Motor neuron (in vitro differentiated cells): ENCODE data around the gene CHRM1. TPM values are rescaled to one million over a fixed set of nuclear protein-coding genes. Genes with fewer than 3 reads are reported as not detected.

Source experiments
- ATAC-seq, 8 experiments: fragments of 200-7000 bp; cut with Tn5 transposase; replicated peaks in 6 of 8; 2 replicates each; pipeline ENCODE4 v1.8.0; 2021; ENCODE audit warnings: mild to moderate bottlenecking in 8 of 8, moderate library complexity in 8 of 8
- H3K27ac ChIP-seq, 2 donors: fragments of 250-450 bp; sonication (Bioruptor Pico); 2 replicates each; pipeline ENCODE4 v1.9.0; 2021; ENCODE audit warnings: antibody characterized with exemption in 2 of 2, mild to moderate bottlenecking in 2 of 2, moderate library complexity in 1 of 2
- H3K4me1 ChIP-seq, 2 donors: fragments of 250-450 bp; sonication (Bioruptor Pico); replicated peaks in 1 of 2; 2 replicates each; pipeline ENCODE4 v1.6.1; 2021; ENCODE audit warnings: antibody characterized with exemption in 2 of 2, mild to moderate bottlenecking in 2 of 2, moderate library complexity in 1 of 2
- H3K4me3 ChIP-seq, 5 donors: fragments of 250-450 bp; sonication (Bioruptor Pico); 2 replicates each; pipeline ENCODE4 v1.9.0; 2021; ENCODE audit warnings: antibody characterized with exemption in 5 of 5, mild to moderate bottlenecking in 5 of 5, moderate library complexity in 4 of 5
- WGBS, 10 experiments: fragments of 450-650 bp; shearing (Covaris generic); methylation state at CpG; one replicate each; pipeline ENCODE4 v1.0.0; 2022; 5-methylcytosine and 5-hydroxymethylcytosine counted together
- in situ Hi-C, 9 experiments: fragments of 400-800 bp; cut with MboI; loops; one replicate each; pipeline ENCODE4 v1.15.0; 2021; ENCODE audit warnings: low sequenced_read_pairs in 9 of 9, low pct_unique_long_range_greater_than_20kb in 2 of 9; ENCODE audit not compliant: unreplicated experiment in 9 of 9
- total RNA-seq, 8 experiments: library from RNA; unstranded; fragments of 300-600 nt; gene quantifications; 2 replicates each; pipeline versions ENCODE4 v1.2.3 to v1.2.4, GENCODE V29; 2022

The CHRM1 gene
- total RNA-seq, 8 experiments from 2014 or later, result 0.04 to 0.81 (median 0.19) TPM; not detected in 2

- WGBS, 10 experiments, result 0 to 80% (median 43%) methylated on average over 1 to 11 of the region's 24 CpGs; no CpG with 5 or more reads in 7 of the 10 experiments
- peak in 3 of 8 experiments; percentile 16 to 61 (median 41) for ATAC-seq
- H3K4me1 ChIP-seq, result peaks cover 6 to 30% of the 10 kb centered on the region in 2 donors
- H3K27ac ChIP-seq, result no peak overlapping the region
- no peak overlapping the region for H3K4me3 ChIP-seq
- in situ Hi-C loops, result loop anchor here in 3 of 9 experiments (25.0 kb wide), 3 partner anchors 289 to 739 kb away; partner anchors contain the start of gene ATL3 (in 1 of the 3)
These were observed 1.7 kb upstream of the CHRM1 start for GRCh38 chr11:62922653-62923431.

- in situ Hi-C loops, result loop anchor here in 3 of 9 experiments (25.0 kb wide), 3 partner anchors 290 to 740 kb away; partner anchors contain the start of gene ATL3 (in 1 of the 3)
- Histone ChIP-seq H3K27ac (no peak overlapping the region), H3K4me3 (no peak overlapping the region), H3K4me1 (peaks cover 0 to 23% of the 10 kb centered on the region in 2 donors)
- 80 to 83% methylated on average over 1 of the region's 4 CpGs; no CpG with 5 or more reads in 8 of the 10 experiments for WGBS, 10 experiments
- ATAC-seq, result no peak
These were observed 1.0 kb upstream of the CHRM1 start for GRCh38 chr11:62922189-62922589.

- ATAC-seq, result peak; percentile 44 to 86 (median 70)
- peaks cover 0 to 20% of the 10 kb centered on the region in 2 donors for H3K4me1 ChIP-seq
- H3K4me3 ChIP-seq, result no peak overlapping the region
- 0 to 90% (median 40%) methylated on average over 2 to 8 of the region's 19 CpGs; no CpG with 5 or more reads in 6 of the 10 experiments for WGBS, 10 experiments
- H3K27ac ChIP-seq, result no peak overlapping the region
- in situ Hi-C loops, result loop anchor here in 3 of 9 experiments (25.0 kb wide), 3 partner anchors 291 to 741 kb away; partner anchors contain the start of gene ATL3 (in 1 of the 3)
These were observed 518 bp upstream of the CHRM1 start for GRCh38 chr11:62921573-62922188.

- Histone ChIP-seq H3K4me3 (no peak overlapping the region), H3K4me1 (peaks cover 0 to 15% of the 10 kb centered on the region in 2 donors), H3K27ac (no peak overlapping the region)
- 37 to 80% (median 80%) methylated on average over 1 to 7 of the region's 11 CpGs; no CpG with 5 or more reads in 7 of the 10 experiments for WGBS, 10 experiments
- no peak for ATAC-seq
- in situ Hi-C loops, result loop anchor here in 4 of 9 experiments (10.0 to 25.0 kb wide), 4 partner anchors 85 to 742 kb away; partner anchors contain the start of gene ATL3 (in 1 of the 4)
These were observed 1.1 kb downstream of the CHRM1 start for GRCh38 chr11:62919898-62920640.

- no peak for ATAC-seq
- no peak overlapping the region for H3K4me3 ChIP-seq
- 20 to 92% (median 85%) methylated on average over 1 to 6 of the region's 10 CpGs; no CpG with 5 or more reads in 7 of the 10 experiments for WGBS, 10 experiments
- in situ Hi-C loops, result loop anchor here in 4 of 9 experiments (10.0 to 25.0 kb wide), 4 partner anchors 85 to 743 kb away; partner anchors contain the start of gene ATL3 (in 1 of the 4)
- peaks cover 0 to 15% of the 10 kb centered on the region in 2 donors for H3K4me1 ChIP-seq
- H3K27ac ChIP-seq, result no peak overlapping the region
These were observed 1.7 kb downstream of the CHRM1 start for GRCh38 chr11:62919476-62919875.

- peak in 1 of 8 experiments; percentile 14 for ATAC-seq
- H3K4me1 ChIP-seq, result peaks cover 0 to 12% of the 10 kb centered on the region in 2 donors
- in situ Hi-C loops, result loop anchor here in 4 of 9 experiments (10.0 to 25.0 kb wide), 4 partner anchors 86 to 744 kb away; partner anchors contain the start of gene ATL3 (in 1 of the 4)
- H3K4me3 ChIP-seq, result no peak overlapping the region
- H3K27ac ChIP-seq, result no peak overlapping the region
- WGBS, 10 experiments, result 35 to 77% (median 66%) methylated on average over 1 to 2 of the region's 5 CpGs; no CpG with 5 or more reads in 6 of the 10 experiments
These were observed 2.6 kb downstream of the CHRM1 start for GRCh38 chr11:62918531-62918930.

GRCh38 chr11:62917906-62918502 is 3.2 kb downstream of the CHRM1 start:
- Histone ChIP-seq H3K4me1 (peaks cover 0 to 9% of the 10 kb centered on the region in 2 donors), H3K4me3 (no peak overlapping the region), H3K27ac (no peak overlapping the region)
- in situ Hi-C loops, result loop anchor here in 4 of 9 experiments (10.0 to 25.0 kb wide), 4 partner anchors 87 to 744 kb away; partner anchors contain the start of gene ATL3 (in 1 of the 4)
- ATAC-seq, result no peak
- 41 to 100% (median 68%) methylated on average over 1 to 5 of the region's 11 CpGs; no CpG with 5 or more reads in 1 of the 10 experiments for WGBS, 10 experiments

GRCh38 chr11:62914416-62914815 is 6.7 kb downstream of the CHRM1 start:
- 13 to 100% (median 73%) methylated on average over 1 of the region's 1 CpG; no CpG with 5 or more reads in 7 of the 10 experiments for WGBS, 10 experiments
- no peak for ATAC-seq
- Histone ChIP-seq H3K4me1 (no peaks in the 10 kb centered on the region), H3K4me3 (no peak overlapping the region), H3K27ac (no peak overlapping the region)
- in situ Hi-C loops, result loop anchor here in 4 of 9 experiments (10.0 to 25.0 kb wide), 4 partner anchors 90 to 748 kb away; partner anchors contain the start of gene ATL3 (in 1 of the 4)

GRCh38 chr11:62912268-62912667 is 8.9 kb downstream of the CHRM1 start:
- no peak overlapping the region for H3K27ac ChIP-seq
- no peaks in the 10 kb centered on the region for H3K4me1 ChIP-seq
- in situ Hi-C loops, result loop anchor here in 4 of 9 experiments (10.0 to 25.0 kb wide), 4 partner anchors 93 to 750 kb away; partner anchors contain the start of gene ATL3 (in 1 of the 4)
- 59 to 100% (median 88%) methylated on average over 1 to 2 of the region's 3 CpGs; no CpG with 5 or more reads in 7 of the 10 experiments for WGBS, 10 experiments
- H3K4me3 ChIP-seq, result no peak overlapping the region
- no peak for ATAC-seq

- H3K4me3 ChIP-seq, result no peak overlapping the region
- WGBS, 10 experiments, result 33 to 100% (median 76%) methylated on average over 3 to 12 of the region's 14 CpGs
- in situ Hi-C loops, result loop anchor here in 4 of 9 experiments (10.0 to 25.0 kb wide), 4 partner anchors 93 to 751 kb away; partner anchors contain the start of gene ATL3 (in 1 of the 4)
- no peaks in the 10 kb centered on the region for H3K4me1 ChIP-seq
- H3K27ac ChIP-seq, result no peak overlapping the region
- ATAC-seq, result no peak
These were observed 9.7 kb downstream of the CHRM1 start for GRCh38 chr11:62911137-62912130.
